Body of pancreas (tissue), 4 donors: ENCODE results near the gene FFAR4.

Experiments
- POLR2A ChIP-seq, 3 donors: fragments of 450-650 bp; IDR thresholded peaks; one replicate each; pipeline ENCODE4 v1.6.1; 2016; ENCODE audit warnings: antibody characterized with exemption in 3 of 3, mild to moderate bottlenecking in 2 of 3
- TF ChIP-seq, protein P1 (sequence below), 7 experiments: fragments of 450-650 bp in 4 of 7; fragments of 200-600 bp in 3 of 7; sonication (generic) in 3 of 7; IDR thresholded peaks; one replicate each; pipeline ENCODE4 v1.5.1; 2016 to 2019; ENCODE audit warnings: antibody characterized with exemption in 7 of 7

DNA sequence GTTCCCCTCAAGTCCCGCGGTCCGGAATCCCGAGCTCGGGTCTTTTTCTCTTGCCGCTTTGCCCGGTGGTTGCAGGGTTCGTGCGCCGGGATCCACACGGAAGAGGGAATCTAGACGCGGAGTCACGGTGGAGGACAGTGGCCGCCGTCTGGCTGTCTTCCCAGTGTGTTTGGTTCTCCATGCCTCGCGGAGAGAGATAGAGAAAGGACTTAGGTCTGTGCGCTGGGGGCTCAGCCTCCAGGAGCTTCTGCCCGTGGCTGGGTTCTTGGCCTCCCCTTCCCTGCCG is 1.6 kb downstream of the FFAR4 start:
- no peak for TF ChIP-seq POLR2A (IDR thresholded peaks at IDR 0.05)
- TF ChIP-seq, protein P1, sequence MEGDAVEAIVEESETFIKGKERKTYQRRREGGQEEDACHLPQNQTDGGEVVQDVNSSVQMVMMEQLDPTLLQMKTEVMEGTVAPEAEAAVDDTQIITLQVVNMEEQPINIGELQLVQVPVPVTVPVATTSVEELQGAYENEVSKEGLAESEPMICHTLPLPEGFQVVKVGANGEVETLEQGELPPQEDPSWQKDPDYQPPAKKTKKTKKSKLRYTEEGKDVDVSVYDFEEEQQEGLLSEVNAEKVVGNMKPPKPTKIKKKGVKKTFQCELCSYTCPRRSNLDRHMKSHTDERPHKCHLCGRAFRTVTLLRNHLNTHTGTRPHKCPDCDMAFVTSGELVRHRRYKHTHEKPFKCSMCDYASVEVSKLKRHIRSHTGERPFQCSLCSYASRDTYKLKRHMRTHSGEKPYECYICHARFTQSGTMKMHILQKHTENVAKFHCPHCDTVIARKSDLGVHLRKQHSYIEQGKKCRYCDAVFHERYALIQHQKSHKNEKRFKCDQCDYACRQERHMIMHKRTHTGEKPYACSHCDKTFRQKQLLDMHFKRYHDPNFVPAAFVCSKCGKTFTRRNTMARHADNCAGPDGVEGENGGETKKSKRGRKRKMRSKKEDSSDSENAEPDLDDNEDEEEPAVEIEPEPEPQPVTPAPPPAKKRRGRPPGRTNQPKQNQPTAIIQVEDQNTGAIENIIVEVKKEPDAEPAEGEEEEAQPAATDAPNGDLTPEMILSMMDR (IDR thresholded peaks at IDR 0.05) = no peak
